Progenitor cell of endocrine pancreas (in vitro differentiated cells): ENCODE measurements around the gene RALGAPA2. TPM values are rescaled to one million over a fixed set of nuclear protein-coding genes. Genes with fewer than 3 reads are reported as not detected.

Source experiments
- DNase-seq: peaks from one replicate; pipeline ENCODE4 v3.0.0; 2021; ENCODE audit warnings: low spot score; ENCODE audit not compliant: unreplicated experiment
- H3K27ac Mint-ChIP-seq: 2 replicates; pipeline ENCODE4 v1.8.0; 2021; ENCODE audit warnings: mild to moderate bottlenecking, moderate library complexity, mixed read lengths
- H3K27me3 Mint-ChIP-seq: 2 replicates; pipeline ENCODE4 v1.8.0; 2021; ENCODE audit warnings: mixed read lengths
- H3K36me3 Mint-ChIP-seq: 2 replicates; pipeline ENCODE4 v1.8.0; 2022; ENCODE audit warnings: mixed read lengths; ENCODE audit not compliant: insufficient read depth
- H3K4me1 Mint-ChIP-seq: 2 replicates; pipeline ENCODE4 v1.8.0; 2021; ENCODE audit warnings: low read depth, mixed read lengths
- H3K4me3 Mint-ChIP-seq: 2 replicates; pipeline ENCODE4 v1.8.0; 2021; ENCODE audit warnings: low read depth, mild to moderate bottlenecking, moderate library complexity, mixed read lengths
- H3K9me3 Mint-ChIP-seq: 2 replicates; pipeline ENCODE4 v1.8.0; 2021; ENCODE audit warnings: low read depth, mixed read lengths
- total RNA-seq: library from RNA; stranded (reverse); gene quantifications from 2 replicates; pipeline ENCODE4 v1.2.1, GENCODE V29; 2021
- TF ChIP-seq, protein P1 (sequence below): fragments of 200-600 bp; sonication (generic); IDR thresholded peaks from one replicate; pipeline ENCODE4 v1.5.0; 2021; ENCODE audit warnings: antibody characterized with exemption, mild to moderate bottlenecking; ENCODE audit not compliant: unreplicated experiment

The RALGAPA2 gene
- total RNA-seq, 1 donor from 2014 or later: 109 TPM

GRCh38 chr20:20462185-20462584 is 250.3 kb downstream of the RALGAPA2 start:
- DNase-seq: no peak
- peaks cover 11% of the 10 kb centered on the region for H3K4me1 Mint-ChIP-seq
- TF ChIP-seq, protein P1, sequence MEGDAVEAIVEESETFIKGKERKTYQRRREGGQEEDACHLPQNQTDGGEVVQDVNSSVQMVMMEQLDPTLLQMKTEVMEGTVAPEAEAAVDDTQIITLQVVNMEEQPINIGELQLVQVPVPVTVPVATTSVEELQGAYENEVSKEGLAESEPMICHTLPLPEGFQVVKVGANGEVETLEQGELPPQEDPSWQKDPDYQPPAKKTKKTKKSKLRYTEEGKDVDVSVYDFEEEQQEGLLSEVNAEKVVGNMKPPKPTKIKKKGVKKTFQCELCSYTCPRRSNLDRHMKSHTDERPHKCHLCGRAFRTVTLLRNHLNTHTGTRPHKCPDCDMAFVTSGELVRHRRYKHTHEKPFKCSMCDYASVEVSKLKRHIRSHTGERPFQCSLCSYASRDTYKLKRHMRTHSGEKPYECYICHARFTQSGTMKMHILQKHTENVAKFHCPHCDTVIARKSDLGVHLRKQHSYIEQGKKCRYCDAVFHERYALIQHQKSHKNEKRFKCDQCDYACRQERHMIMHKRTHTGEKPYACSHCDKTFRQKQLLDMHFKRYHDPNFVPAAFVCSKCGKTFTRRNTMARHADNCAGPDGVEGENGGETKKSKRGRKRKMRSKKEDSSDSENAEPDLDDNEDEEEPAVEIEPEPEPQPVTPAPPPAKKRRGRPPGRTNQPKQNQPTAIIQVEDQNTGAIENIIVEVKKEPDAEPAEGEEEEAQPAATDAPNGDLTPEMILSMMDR: no peak
- H3K27me3 Mint-ChIP-seq: no peaks in the 10 kb centered on the region
- H3K27ac Mint-ChIP-seq: no peak overlapping the region
- no peaks in the 10 kb centered on the region for H3K9me3 Mint-ChIP-seq
- H3K36me3 Mint-ChIP-seq: peaks cover 7% of the 10 kb centered on the region
- H3K4me3 Mint-ChIP-seq: no peak overlapping the region

GRCh38 chr20:20461551-20461950 is 250.9 kb downstream of the RALGAPA2 start:
- Mint-ChIP-seq H3K4me3 (no peak overlapping the region), H3K4me1 (peaks cover 9% of the 10 kb centered on the region), H3K27ac (no peak overlapping the region), H3K9me3 (no peaks in the 10 kb centered on the region), H3K36me3 (peaks cover 7% of the 10 kb centered on the region), H3K27me3 (no peaks in the 10 kb centered on the region)
- no peak for DNase-seq
- TF ChIP-seq, protein P1: no peak

GRCh38 chr20:20459726-20460125 is 252.7 kb downstream of the RALGAPA2 start:
- no peak overlapping the region for H3K4me3 Mint-ChIP-seq
- no peak for DNase-seq
- TF ChIP-seq, protein P1: no peak
- H3K4me1 Mint-ChIP-seq: peaks cover 7% of the 10 kb centered on the region
- H3K36me3 Mint-ChIP-seq: peaks cover 11% of the 10 kb centered on the region
- no peaks in the 10 kb centered on the region for H3K27me3 Mint-ChIP-seq
- H3K27ac Mint-ChIP-seq: no peak overlapping the region
- no peaks in the 10 kb centered on the region for H3K9me3 Mint-ChIP-seq

DNA sequence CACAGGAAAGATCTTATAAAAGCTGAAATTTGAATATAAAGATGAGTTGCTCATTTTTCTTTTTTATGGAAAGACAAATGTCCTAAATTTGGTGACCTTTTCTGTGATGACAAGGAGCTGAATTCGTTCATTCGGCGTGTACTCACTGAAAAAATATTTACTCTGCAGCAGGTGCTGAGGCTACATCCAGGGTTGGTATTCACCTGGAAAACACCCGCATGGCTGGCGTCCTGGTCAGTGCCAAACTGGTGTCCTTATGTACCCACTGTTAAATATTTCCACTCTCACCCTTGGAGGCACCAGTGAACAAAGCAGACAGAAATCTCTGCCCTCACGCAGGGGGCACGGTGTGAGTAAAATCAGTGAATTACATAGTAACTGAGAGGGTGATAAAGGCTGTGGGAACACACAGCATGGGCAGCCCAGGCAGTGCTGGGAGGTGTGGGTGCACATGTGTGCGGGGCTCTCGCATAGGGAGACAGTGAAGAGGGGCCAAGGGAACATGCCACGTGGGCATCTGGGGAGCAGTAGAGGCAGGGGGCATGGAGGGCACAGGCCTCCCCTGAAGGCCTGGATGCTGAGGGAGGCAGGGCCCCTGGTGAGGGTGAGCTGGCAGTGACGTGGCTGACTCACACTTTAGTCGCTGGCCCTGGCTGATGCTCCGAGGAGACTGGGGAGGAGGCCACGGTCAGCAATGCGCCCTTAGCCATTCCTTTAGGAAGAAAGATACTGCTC is 254.9 kb downstream of the RALGAPA2 start:
- Mint-ChIP-seq H3K4me3 (no peak overlapping the region), H3K9me3 (no peaks in the 10 kb centered on the region), H3K27me3 (no peaks in the 10 kb centered on the region), H3K4me1 (peaks cover 2% of the 10 kb centered on the region), H3K27ac (peak overlapping the region; percentile 35), H3K36me3 (peaks cover 21% of the 10 kb centered on the region)
- TF ChIP-seq, protein P1: no peak
- DNase-seq: no peak

GRCh38 chr20:20456741-20457140 is 255.7 kb downstream of the RALGAPA2 start:
- no peak for DNase-seq
- Mint-ChIP-seq H3K4me1 (peaks cover 3% of the 10 kb centered on the region), H3K36me3 (peaks cover 21% of the 10 kb centered on the region), H3K9me3 (no peaks in the 10 kb centered on the region), H3K27ac (no peak overlapping the region), H3K4me3 (no peak overlapping the region), H3K27me3 (no peaks in the 10 kb centered on the region)
- TF ChIP-seq, protein P1: no peak
